Left ventricle myocardium superior (tissue), 1 donor: ENCODE results near the gene VENTX. TPM values are rescaled to one million over a fixed set of nuclear protein-coding genes. Genes with fewer than 3 reads are reported as not detected.
"Not testable (repeated sequence)": the region's sequence is repeated elsewhere in the genome, so short reads cannot be mapped to it uniquely, and the experiment has no call there.

ENCODE experiments used
- ATAC-seq: fragments of 200-7000 bp; cut with Tn5 transposase; one replicate; pipeline ENCODE4 v1.9.1; 2020; ENCODE audit warnings: mild to moderate bottlenecking, moderate library complexity
- DNase-seq: peaks from one replicate; pipeline ENCODE4 v3.0.0-alpha.2; 2020
- intact Hi-C: fragments of 100-400 bp; cut with micrococcal nuclease; formaldehyde crosslinking; loops from one replicate; pipeline ENCODE4 v1.11.0; 2022
- total RNA-seq: library from RNA; stranded (reverse); fragmentation: NEBNext Ultra II Directional; extraction: Animal tissue kit (Norgen Biotek cat#: 25700); gene quantifications from one replicate; pipeline ENCODE4 v1.2.1, GENCODE V29; 2021
- donor health status: DM: no; HTN: yes; CAD: no; lungs with severe emphysema.

The VENTX gene
- total RNA-seq, 1 donor from 2014 or later = 0.99 TPM

DNA sequence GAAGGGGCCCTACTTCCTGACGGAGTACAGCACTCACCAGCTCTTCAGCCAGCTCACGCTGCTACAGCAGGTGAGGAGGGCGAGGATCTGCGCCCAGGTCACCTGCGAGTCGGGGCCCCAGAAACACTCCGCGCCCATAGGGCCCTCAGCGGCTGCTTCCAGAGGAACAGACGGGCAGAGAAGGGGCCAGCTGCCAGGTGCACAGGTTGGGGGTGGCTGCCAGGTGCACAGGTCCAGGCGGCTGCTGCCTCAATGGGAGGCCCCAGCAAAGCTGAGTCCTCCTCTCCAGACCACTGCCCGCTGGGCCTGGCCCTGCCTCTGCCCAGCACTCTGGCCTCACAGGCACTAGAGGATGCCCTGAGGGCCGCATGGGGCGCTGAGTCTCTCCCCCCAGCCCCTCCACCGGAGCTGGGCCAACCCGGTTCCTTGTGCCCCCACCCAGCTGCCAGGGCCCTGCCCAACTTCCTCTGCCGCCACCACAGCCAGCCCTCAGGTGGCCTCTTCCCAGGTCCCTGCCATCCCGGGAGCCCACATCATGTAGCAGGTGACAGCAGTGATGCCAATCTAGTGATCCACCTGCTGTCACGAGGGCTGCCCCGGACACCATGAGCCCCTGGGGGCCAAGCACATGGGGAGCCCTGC, 24.7 kb upstream of the VENTX start:
- ATAC-seq (no peak), DNase-seq (no peak)
- intact Hi-C loops = no loop called here

DNA sequence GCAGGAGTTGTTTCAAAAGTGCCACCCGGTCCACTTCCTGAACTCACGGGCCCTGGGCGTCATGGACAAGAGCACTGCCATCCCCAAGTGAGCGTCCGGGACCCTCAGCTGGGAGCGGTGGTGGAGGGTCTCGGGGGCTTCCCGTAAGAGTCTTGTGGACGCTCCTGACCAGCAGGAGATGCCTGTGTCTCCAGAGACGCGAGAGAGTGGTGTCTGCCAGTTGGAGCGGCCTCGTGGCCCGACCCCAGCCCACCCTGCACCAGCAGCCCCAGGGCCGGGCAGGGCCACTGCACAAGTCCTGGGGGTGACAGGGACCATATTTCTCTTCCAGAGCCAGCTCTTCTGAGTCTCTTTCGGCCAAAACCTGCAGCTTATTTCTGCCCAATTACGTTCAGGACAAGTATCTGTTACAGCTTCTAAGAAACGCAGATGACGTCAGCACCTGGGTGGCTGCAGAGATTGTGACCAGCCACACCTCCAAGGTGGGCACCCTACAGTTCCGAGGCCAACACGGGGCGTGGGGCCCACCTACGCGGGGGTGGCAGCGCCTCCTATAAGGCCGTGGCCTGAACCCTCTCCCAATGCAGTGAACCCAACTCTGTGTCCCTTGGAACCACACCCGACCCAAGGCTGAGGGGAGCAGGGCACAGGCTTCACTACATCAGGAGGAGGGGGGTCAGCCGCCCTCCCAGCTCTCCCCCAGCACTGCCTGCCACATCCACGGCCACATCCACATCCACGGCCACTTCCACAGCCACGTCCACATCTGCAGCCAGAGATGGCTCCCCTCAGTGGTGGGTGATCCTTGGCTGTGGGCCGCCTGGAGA, 23.8 kb upstream of the VENTX start:
- DNase-seq (no peak), ATAC-seq (no peak)
- intact Hi-C loops = no loop called here

DNA sequence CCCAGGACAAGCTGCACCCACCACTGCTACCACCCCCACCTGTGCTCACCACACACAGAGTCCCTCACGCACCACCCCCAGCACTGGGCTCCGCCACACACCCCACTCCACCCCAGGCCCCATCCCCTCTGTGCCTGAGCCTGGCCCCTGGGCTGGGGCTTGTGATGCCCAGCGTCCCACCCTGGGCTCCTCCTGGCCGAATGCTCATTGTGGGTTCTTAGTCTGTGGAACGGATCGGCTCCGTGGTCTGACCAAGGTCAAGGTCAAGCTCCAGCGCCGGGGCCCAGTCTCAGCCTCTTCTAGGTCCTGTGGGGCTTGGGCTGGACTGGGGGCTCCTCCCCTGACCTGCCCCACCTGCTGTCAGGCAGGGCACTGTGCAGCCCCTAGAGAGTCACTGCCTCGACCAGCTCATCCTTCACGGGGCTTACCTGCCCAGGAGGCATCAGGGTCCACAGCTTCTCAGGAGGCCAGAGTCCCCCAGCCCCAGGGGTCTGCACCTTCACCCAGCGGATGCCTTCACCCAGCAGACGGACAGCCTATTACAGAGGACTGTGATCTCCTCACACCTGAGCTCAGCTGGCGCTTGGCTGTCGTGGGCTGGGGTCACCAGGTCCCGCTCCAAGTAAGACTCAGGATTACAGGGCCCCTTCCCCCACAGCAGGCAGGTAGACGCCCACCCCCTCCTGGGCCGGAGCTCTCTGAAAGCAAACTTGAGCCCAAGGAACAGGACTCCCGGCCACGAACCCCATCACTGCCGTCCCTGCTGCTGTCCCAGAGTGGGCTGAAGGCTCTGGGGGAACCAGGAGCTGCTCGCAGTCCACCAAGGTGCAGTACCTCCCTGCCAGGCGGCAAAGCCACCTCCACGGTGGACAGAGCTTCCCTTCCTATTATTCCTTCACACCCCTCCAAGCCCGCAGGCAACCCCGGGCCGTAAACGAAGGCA, 22.9 kb upstream of the VENTX start:
- intact Hi-C loops = no loop called here
- ATAC-seq (no peak), DNase-seq (no peak)

DNA sequence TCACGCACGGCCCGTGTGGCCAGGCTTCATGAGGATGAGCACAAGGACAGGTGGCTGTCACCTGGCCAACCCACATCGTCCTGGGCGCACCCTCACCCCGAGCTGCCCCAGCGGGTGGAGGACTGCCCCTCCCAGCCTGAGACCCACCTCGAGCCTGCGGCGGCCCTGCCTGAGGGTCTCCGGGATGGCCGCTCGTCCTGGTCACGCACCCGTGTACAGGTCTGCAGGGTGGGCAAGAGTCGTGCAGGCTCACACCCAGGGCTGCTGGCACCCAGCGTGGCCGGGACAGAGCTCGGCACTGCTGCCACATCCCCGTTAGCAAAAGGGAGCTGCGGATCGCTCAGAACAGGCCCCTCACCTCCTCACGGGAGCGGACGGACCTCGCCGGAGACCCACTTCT, 22.1 kb upstream of the VENTX start:
- no peak for DNase-seq
- intact Hi-C loops = no loop called here

DNA sequence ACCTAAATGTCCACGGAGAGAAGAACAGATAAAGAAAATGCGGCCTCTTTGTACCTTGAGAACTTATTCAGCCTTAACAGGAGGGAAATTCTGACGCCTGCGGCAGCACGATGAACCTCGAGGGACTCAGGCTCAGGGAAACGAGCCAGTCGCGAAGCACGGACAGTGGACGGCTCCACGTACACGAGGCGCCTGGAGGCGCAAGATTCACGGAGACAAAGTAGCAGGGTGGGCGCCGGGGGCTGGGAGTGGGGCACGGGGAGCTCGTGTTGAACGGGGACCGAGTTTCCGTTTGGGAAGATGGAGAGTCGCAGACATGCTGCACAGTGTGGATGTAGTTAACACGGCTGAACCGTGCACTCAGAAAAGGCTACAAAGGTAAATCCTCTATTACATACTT, 20.9 kb upstream of the VENTX start:
- DNase-seq = no peak
- no peak for ATAC-seq
- intact Hi-C loops = no loop called here

More for the DNA sequence above, 22.1 kb upstream of the VENTX start:
- no peak for ATAC-seq

DNA sequence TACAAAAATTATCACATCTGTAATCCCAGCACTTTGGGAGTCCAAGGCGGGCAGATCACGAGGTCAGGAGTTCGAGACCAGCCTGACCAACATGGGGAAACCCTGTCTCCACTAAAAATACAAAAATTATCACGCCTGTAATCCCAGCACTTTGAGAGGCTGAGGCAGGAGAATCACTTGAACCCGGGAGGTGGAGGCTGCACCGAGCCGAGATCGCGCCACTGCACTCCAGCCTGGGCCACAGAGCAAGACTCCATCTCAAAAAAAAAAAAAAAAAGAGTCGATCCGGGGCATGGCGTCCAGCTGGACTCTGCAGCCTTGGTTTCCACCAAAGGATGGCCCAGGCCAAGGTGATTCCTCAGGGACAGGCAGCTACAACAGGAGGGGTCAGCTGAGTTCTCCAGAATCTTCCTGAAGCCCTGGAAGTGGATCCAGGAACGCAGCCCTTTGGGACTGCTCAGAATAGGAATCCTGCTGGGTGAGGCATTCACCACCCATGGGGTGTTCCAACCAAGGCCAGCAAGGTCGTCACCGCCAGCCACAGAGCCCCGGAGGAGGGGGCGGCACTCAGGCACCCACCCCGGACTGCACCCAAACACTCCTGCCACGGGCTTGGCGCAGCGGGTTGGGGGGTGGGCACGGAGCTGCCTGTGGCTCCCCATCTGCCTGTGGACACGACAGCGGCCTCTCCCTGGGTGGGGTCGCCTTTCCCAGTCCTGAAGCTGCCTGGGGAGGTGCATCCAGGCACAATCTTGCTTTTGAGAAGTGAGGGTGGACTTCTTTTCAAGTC, 19.7 kb upstream of the VENTX start:
- intact Hi-C loops = no loop called here
- DNase-seq (no peak), ATAC-seq (no peak)

DNA sequence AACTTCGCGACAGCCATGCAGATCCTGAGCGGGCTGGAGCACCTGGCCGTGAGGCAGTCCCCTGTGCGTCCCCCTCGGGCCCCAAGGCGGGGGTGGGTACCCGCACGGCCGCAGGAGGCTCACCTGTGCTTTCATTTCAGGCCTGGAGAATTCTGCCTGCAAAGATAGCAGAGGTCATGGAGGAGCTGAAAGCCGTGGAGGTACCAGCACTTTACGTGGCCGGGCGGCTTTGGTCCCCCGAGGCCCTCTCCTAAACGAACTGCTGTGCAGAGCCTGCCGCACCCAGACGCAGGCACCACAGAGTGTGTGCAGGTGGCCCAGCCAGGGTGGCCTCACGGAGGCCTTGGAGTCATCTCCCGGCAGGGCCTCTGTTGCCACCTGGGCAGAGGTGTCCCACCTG, 18.8 kb upstream of the VENTX start:
- no peak for DNase-seq
- intact Hi-C loops = no loop called here
- ATAC-seq = no peak

DNA sequence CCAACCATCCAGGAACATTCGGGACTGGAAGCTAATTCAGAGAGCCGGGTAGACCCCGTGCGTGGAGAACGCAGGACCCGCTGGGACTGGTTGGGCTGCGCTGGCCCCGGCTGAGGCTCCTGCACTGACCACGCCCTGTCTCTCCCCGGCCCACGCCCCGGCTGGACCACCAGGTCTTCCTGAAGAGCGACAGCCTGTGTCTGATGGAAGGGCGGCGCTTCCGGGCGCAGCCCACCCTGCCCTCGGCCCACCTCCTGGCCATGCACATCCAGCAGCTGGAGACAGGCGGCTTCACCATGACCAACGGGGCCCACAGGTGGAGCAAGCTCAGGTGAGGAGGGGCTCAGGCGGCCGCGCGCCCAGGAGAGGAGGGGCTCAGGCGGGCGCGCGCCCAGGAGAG, 17.9 kb upstream of the VENTX start:
- intact Hi-C loops = no loop called here
- ATAC-seq = no peak
- DNase-seq = no peak

DNA sequence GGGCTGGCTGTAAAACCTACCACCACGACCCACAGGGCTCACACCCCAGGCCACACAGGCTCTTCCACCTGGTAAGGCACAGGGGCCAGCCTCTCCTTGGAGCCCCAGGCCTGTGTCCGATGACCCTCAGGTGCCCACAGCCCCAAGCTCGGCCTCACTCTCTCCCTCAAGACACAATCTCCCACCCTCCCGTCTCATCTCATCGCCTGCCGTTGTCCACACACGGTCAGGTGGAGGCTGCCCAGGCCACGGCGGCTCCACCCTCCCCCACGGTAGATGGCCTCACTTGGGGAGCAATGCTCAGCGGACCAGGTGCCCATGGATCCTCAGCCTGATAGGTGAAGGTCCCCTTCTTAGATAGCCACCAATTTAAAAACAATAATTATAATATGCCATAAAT, 16.3 kb upstream of the VENTX start:
- intact Hi-C loops = no loop called here
- ATAC-seq (no peak), DNase-seq (no peak)

DNA sequence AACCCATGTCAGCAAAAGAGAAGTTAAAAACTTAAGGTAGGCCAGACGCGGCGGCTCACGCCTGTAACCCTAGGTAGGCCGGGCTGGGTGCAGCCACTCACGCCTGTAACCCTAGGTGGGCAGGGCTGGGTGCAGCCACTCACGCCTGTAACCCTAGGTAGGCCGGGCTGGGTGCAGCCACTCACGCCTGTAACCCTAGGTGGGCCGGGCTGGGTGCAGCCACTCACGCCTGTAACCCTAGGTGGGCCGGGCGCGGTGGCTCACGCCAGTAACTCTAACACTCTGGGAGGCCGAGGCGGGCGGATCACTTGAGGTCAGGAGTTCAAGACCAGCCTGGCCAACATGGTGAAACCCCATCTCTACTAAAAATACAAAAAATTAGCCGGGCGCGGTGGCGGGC, 15.9 kb upstream of the VENTX start:
- intact Hi-C loops, ATAC-seq, DNase-seq: not testable (repeated sequence)

DNA sequence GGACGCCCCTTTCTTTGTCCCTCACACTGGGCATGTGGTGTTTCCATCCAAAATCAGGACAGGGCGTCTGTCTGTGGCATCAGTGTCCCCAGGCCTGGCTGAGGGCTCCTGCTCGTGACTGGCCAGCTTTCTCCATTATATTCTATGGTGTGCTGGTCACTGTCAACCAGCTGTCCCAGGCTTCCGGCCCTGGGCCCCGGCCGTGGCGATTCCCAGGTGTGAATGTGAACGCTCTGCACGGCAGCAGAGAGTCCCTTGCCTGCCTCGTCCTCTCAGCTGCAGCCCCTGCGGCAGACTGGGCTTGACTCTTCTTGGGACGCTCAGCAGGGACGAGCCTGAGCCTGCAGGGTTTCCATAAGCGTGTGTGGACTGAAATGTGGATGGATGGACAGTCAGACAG, 13.6 kb upstream of the VENTX start:
- DNase-seq (no peak), ATAC-seq (no peak)
- intact Hi-C loops = no loop called here

DNA sequence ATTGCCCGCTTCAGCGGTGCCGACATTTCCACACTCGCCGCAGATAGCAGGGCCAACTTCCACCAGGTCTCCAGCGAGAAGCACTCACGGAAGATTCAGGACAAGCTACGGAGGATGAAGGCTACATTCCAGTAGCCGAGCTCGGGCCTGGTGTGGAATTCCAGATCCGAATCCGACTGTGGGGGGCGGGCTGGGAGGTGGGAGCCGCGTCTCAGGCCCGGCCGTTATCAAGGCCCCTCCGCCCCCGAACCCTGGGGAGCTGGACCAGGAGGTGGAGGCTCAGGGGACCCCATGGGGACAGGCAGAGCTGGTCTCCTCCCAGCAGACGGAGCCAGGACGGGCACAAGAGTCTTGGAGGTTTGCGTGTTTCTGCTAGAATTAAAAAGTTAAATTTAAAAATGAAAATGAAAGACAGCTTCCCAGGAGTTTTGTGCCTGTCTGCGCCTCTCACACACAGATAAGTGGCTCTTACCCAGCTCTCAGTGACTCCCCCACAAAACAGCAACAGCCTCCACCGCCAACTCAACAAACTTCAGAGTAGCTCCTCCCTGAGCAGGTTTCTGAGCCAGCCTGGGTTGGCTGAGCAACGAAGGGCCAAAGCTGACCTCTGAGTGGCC, 12.8 kb upstream of the VENTX start:
- intact Hi-C loops = no loop called here
- no peak for ATAC-seq
- DNase-seq = no peak

DNA sequence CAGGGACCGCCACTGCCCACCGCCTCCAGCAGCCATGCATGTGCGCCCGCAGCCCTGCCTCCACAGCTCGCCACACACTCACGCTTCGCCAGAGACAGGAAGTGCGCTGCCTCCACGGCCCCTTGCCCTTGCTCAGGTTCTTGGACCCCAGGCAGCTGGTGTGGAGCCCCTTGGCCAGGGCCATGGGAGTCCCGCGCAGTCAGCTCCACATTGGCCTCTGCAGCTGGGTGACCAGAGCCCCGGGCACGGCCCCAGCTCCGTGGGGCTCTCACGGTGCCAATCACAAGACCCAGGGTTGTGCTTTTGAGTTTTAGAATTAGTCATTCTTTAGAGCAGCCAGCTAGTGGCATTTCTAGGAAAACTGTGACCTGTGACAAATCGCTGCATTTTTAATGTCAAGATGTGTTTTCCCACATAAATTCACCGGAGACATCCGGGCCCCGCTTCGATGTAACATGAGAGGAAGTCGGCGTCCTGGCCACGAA, 11.9 kb upstream of the VENTX start:
- DNase-seq = no peak
- no peak for ATAC-seq
- intact Hi-C loops = no loop called here

DNA sequence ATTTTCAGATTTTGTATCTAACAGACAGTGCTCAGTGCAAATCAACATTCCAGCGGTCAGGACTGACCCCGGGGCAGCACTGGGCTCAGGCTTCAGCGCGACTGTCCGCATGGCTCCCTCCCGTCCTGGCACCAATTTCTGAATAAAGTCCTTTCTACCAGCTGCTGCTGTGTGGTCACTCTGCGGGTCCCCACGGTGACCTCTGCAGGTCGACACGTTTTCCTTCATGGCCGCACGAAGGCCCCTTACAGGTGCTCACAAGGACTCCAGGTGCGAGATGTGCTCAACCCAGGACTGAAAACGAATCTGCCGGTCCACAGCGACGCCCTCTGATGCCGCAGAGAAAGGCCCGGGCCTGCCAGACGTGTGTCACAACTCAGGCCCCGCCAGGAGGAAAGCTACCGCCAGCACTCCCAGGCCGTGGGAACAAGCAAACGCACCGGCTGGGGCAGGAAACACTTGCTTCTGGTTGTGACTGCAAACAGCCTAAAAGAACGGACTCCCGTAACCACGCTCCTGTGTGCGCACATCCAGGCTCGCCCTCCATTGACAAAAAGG, 11.3 kb upstream of the VENTX start:
- ATAC-seq = no peak

DNA sequence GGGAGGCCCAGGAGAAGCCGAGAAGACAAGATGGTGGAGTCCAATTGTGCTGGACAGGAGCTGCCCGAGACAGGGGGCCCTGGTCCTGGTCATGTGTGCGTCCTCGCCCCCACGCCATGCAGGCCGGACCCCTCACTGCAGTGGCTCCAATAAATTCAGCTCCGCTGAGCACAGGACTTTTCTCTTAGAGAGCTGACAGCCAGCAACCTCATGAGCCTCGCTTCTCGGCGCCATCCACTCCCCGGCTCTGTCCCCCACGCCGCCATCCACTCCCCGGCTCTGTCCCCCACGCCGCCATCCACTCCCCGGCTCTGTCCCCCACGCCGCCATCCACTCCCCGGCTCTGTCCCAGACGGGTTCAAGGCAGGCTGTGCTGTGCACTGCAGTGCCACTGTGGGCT, 10.4 kb upstream of the VENTX start:
- DNase-seq = no peak

More for the DNA sequence above, 11.3 kb upstream of the VENTX start:
- intact Hi-C loops = no loop called here
- no peak for DNase-seq

DNA sequence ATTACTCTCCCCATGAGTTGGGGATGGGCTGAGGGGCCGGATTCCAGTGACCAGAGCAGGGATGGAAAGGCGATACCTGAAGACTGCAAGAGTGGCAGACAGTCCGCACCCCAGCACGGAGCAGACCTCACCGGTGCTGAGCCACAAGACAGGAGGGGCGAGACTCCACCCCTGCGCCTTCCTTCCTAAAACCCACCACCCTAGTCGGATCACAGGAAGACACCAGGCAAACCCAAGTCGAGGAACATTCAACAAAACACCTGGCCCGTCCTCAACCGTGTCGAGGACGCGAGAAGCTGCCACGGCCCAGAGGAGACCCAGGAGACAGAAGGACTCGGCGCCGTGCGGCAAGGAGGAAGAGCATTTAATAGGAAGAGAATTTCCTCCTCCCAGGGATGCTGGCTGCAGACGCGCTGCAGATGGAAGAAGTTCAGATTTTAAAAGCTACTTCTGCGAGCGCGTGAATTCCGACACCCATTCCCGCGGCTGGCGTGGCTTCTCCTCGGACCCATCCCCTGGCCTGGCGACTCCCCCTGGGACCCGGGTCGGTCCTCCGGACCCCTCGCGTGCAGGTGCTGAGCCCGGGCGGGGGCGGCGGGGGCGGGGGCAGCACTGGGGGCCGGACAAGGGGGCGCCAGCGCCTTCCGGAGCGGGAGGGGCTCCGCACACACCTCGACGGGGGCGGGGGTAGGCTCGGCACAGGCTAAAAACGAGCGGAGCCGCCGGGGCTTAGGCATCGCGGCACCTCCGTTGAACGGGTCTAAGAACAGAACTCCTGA, 8.2 kb upstream of the VENTX start:
- DNase-seq (no peak), ATAC-seq (no peak)
- intact Hi-C loops = no loop called here

More for the DNA sequence above, 10.4 kb upstream of the VENTX start:
- ATAC-seq = no peak
- intact Hi-C loops = no loop called here

DNA sequence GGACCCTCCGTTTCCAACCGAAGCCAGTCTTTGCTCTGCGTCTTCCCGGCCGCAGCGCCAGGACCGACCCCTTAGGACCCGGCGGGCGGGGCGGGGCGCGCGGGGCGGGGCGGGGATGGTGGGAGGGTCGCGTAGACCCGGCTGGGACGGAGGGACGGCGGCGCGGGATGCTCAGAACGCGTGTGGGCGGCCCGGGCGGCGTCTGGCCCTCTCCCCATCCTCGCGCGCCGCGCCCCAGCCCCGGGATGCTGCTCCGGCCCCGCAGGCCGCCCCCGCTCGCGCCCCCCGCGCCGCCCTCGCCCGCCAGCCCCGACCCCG, 7.7 kb upstream of the VENTX start, which contains the start of gene UTF1:
Gene UTF1 (plus strand): TSS at position 174 of the 318 bp plus-strand sequence. CDS start 72 bp downstream, at position 246.
- intact Hi-C loops = no loop called here
- DNase-seq (no peak), ATAC-seq (no peak)
